Small intestine (tissue), 7 donors: ENCODE measurements around the gene MMS19. TPM values are rescaled to one million over a fixed set of nuclear protein-coding genes. Genes with fewer than 3 reads are reported as not detected.
"Not testable (repeated sequence)": the region's sequence is repeated elsewhere in the genome, so short reads cannot be mapped to it uniquely, and the experiment has no call there.

Experiments
- DNase-seq, 2 donors: peaks; one replicate each; pipeline versions ENCODE4 v3.0.0 to v3.0.0-alpha.2; 2013
- FAIRE-seq: peaks from 2 replicates; lab custom pipeline; 2012; peaks lifted over from hg19 to GRCh38; lab: Jason Lieb, UNC
- H3K27ac ChIP-seq, 3 donors: one replicate each; pipeline ENCODE4 v1.5.1; 2013; ENCODE audit warnings: low read length in 2 of 3, mild to moderate bottlenecking in 2 of 3, control low read depth in 1 of 3, inconsistent platforms in 1 of 3, low read depth in 1 of 3, moderate library complexity in 1 of 3
- H3K27me3 ChIP-seq, 3 donors: one replicate each; pipeline ENCODE4 v1.6.1; 2013; ENCODE audit warnings: low read length in 3 of 3, inconsistent platforms in 1 of 3; ENCODE audit not compliant: control insufficient read depth in 3 of 3, insufficient read depth in 3 of 3
- H3K36me3 ChIP-seq, 3 donors: one replicate each; pipeline ENCODE4 v1.6.1; 2013; ENCODE audit warnings: low read length in 3 of 3, inconsistent platforms in 1 of 3, low read depth in 1 of 3, mild to moderate bottlenecking in 1 of 3, moderate library complexity in 1 of 3; ENCODE audit not compliant: control insufficient read depth in 3 of 3, insufficient read depth in 2 of 3
- H3K4me1 ChIP-seq, 3 donors: one replicate each; pipeline ENCODE4 v1.6.1; 2013; ENCODE audit warnings: low read length in 2 of 3, inconsistent platforms in 1 of 3, low read depth in 1 of 3, mild to moderate bottlenecking in 1 of 3, moderate library complexity in 1 of 3; ENCODE audit not compliant: control insufficient read depth in 3 of 3, insufficient read depth in 2 of 3
- H3K4me3 ChIP-seq, 3 donors: one replicate each; pipeline ENCODE4 v1.5.1; 2013; ENCODE audit warnings: low read length in 3 of 3, control low read depth in 1 of 3, inconsistent platforms in 1 of 3, low read depth in 1 of 3, mild to moderate bottlenecking in 1 of 3, moderate library complexity in 1 of 3
- H3K9me3 ChIP-seq, 2 donors: one replicate each; pipeline ENCODE4 v1.6.1; 2013; ENCODE audit warnings: low read depth in 1 of 2, low read length in 1 of 2; ENCODE audit not compliant: control insufficient read depth in 2 of 2, insufficient read depth in 1 of 2
- WGBS, 3 donors: extraction: QIAGEN DNeasy Blood & Tissue Kit; methylation state at CpG; one replicate each; pipeline ENCODE4 v1.1.7; 2013; 5-methylcytosine and 5-hydroxymethylcytosine counted together
- polyA plus RNA-seq, 4 donors: library from polyadenylated mRNA; stranded (reverse) in 3 of 4; unstranded in 1 of 4; fragments of 200-250 nt in 3 of 4; fragments of 120-200 nt in 1 of 4; gene quantifications; one replicate each; pipeline versions ENCODE4 v1.2.1 to v1.2.3, GENCODE V29; 2013
- donor health status: healthy with polysubstance abuse.
- donor health status: control.
- donor health status: control.
- donor health status: Bipolar disorder and iron deficiency.
- donor health status: healthy.

The MMS19 gene
- polyA plus RNA-seq, 4 donors, result 44.7 to 55.3 (median 50.5) TPM

DNA sequence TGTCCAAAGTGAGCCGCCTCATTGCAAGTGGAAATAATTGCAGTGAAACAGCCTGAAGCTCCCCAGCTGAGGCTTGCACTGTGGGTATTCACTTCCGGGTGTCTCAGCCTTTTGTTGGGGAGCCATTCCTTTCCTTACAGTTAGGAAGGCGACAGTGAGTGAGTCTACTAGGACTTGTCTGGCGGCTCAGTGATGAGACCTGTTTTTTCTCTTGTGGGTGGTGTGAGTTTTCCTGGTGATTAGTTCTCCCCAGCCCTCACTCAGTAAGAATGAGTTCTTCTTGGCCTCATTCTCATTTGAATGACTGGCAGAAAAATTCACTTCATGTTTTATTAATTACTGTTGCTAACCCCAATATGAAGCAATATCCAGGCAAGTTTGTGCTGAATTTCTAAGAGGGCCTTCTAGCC lies 69.6 kb downstream of the MMS19 start:
- Histone ChIP-seq H3K4me1 (peaks cover 5 to 12% (median 10%) of the 10 kb centered on the region in 3 donors), H3K36me3 (peaks cover 8 to 21% (median 14%) of the 10 kb centered on the region in 3 donors), H3K4me3 (peak overlapping the region in 1 of 3 donors; percentile 43), H3K9me3 (no peaks in the 10 kb centered on the region), H3K27me3 (no peaks in the 10 kb centered on the region), H3K27ac (peak overlapping the region in 2 of 3 donors; percentile 39 to 47)
- 42 to 53% (median 51%) methylated on average over 4 of the region's 4 CpGs for WGBS, 3 donors
- DNase-seq (no peak), FAIRE-seq (no peak)

DNA sequence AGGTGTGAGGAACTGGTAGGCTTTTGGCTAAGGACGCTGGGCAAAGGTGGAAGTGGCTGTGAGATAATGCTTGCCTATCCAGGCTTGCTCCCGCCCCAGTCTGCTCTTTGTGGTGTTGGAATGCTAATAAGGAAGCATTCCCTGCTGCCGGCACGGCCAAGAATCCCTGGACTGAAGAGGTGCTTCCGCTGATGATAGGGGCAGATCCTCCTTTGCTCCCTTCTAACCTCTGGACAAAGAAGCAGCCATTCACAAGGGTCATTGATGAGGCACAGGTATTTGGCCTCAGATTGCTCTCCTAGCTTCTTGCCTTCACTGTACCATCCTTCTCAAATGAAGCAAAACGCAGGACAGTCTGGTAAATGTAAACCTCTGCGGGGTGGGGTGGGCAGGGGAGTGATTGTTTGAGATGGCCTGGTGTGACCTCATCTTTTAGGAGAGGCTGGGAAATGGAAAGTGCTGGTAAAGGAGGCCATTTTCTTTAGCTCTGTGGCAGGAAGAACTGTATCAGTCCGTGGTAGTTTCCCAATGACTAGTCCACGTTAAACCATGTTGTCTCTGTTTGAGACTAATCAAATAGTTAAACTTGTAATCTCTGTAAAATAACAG lies 70.5 kb downstream of the MMS19 start:
- peaks cover 5 to 12% (median 10%) of the 10 kb centered on the region in 3 donors for H3K4me1 ChIP-seq
- H3K27me3 ChIP-seq, result no peaks in the 10 kb centered on the region
- H3K4me3 ChIP-seq, result peak overlapping the region; percentile 9 to 70 (median 70)
- no peaks in the 10 kb centered on the region for H3K9me3 ChIP-seq
- peaks cover 8 to 23% (median 11%) of the 10 kb centered on the region in 3 donors for H3K36me3 ChIP-seq
- no peak for FAIRE-seq
- DNase-seq, result peak; percentile 86 to 97
- 1 to 12% (median 10%) methylated on average over 9 of the region's 9 CpGs for WGBS, 3 donors
- peak overlapping the region; percentile 72 to 89 (median 89) for H3K27ac ChIP-seq

DNA sequence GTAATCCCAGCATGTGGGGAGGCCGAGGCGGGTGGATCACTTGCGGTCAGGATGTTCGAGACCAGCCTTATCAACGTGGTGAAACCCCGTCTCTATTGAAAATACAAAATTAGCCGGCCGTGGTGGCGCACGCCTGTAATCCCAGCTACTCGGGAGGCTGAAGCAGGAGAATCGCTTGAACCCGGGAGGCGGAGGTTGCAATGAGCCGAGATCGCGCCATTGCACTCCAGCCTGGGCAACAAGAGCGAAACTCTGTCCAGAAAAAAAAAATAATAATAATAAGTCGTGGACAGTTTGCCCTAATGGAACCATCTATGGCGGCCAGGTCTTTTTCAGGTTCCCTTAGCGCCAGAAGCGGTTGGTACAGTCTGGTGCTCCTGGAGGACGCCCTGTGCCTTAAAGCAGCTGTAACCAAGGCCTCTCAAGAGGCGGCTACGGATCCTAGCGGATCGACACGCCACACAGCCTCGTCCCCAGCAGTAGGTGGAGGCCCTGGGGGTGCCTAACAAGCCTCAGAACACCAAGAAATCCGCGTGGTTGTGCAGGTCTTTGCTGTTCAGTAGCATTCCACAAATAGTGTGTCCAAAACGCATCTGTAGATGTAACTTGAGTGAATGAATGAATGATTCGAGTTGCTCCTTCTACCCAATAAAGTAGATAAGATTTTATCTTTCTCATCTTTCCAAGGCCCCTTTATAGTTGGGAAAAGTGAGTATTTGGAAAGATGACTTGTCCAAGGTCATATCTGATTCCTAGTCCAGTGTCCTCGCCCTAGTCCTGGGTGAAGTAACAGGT lies 71.2 kb downstream of the MMS19 start:
- Histone ChIP-seq H3K27me3 (no peaks in the 10 kb centered on the region), H3K9me3 (no peaks in the 10 kb centered on the region), H3K27ac (peak overlapping the region; percentile 72 to 89 (median 89)), H3K36me3 (peaks cover 8 to 23% (median 9%) of the 10 kb centered on the region in 3 donors), H3K4me3 (peak overlapping the region; percentile 70 to 84 (median 70)), H3K4me1 (peaks cover 5 to 12% (median 10%) of the 10 kb centered on the region in 3 donors)
- 4 to 7% (median 5%) methylated on average over 34 of the region's 34 CpGs for WGBS, 3 donors
- FAIRE-seq (no peak), DNase-seq (no peak)

DNA sequence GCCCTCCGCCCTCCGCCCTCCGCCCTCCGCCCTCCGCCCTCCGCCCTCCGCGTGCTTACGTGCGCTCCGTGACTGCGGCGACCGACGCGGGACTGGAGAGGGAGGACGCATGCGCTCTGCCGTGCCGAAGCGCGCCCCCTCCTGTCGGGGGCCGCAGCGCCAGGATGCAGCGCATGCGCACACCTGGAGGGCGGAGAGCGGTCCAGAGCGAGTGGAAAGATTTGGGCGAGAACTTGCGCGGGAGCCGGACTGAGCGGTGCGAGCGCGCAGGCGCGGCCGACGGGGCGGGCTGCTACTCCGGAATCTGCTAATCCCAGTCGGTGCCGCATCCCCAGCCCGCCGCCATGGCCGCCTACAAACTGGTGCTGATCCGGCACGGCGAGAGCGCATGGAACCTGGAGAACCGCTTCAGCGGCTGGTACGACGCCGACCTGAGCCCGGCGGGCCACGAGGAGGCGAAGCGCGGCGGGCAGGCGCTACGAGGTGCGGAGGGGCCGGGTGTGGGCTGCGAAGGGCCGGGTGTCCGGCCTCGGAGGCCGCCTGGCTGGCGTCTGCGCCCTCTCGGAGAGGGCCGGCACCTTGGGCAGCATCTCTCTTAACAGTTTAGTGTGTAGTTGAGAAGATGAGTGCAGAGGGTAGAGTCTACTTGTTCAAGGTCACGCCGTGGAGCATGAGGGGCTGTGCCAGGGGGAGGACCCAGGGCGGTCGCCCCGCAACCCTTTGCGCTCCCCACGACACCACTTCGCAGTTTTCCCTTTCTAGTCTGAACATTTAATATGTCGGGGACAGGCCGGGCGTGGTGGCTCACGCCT lies 72.1 kb downstream of the MMS19 start, which contains the start of gene PGAM1:
PGAM1 (plus strand) TSS at position 228 of the 812 bp plus-strand sequence; CDS start at position 345, 117 bp downstream.
- peaks cover 5 to 12% (median 10%) of the 10 kb centered on the region in 3 donors for H3K4me1 ChIP-seq
- no peaks in the 10 kb centered on the region for H3K27me3 ChIP-seq
- peak within 1 kb of the TSS; percentile 70 to 84 (median 70) for H3K4me3 ChIP-seq
- peak; percentile 96 to 97 for DNase-seq
- 0% methylated on average over 43 to 88 of the region's 90 CpGs for WGBS, 3 donors
- peak within 1 kb of the TSS; percentile 72 to 91 (median 89) for H3K27ac ChIP-seq
- no peaks in the 10 kb centered on the region for H3K9me3 ChIP-seq
- FAIRE-seq, result no peak
- H3K36me3 ChIP-seq, result peaks cover 3 to 18% (median 3%) of the 10 kb centered on the region in 3 donors

DNA sequence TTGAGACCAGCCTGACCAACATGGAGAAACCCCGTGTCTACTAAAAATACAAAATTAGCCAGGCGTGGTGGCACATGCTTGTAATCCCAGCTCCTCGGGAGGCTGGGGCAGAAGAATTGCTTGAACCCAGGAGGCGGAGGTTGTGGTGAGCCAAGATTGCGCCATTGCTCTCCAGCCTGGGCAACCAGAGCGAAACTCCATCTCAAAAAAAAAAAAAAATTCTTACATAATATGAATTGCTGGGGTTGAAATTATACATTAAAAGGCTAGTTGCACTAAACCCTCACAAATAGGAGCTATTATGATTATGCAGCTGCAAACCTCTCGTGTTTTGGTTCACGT lies 74.5 kb downstream of the MMS19 start:
- FAIRE-seq, DNase-seq, H3K27ac ChIP-seq, H3K4me3 ChIP-seq, H3K27me3 ChIP-seq, H3K36me3 ChIP-seq, H3K9me3 ChIP-seq: not testable (repeated sequence)
- H3K4me1 ChIP-seq, result peaks cover 5 to 11% (median 10%) of the 10 kb centered on the region in 3 donors
- 84 to 91% (median 85%) methylated on average over 8 of the region's 8 CpGs for WGBS, 3 donors

DNA sequence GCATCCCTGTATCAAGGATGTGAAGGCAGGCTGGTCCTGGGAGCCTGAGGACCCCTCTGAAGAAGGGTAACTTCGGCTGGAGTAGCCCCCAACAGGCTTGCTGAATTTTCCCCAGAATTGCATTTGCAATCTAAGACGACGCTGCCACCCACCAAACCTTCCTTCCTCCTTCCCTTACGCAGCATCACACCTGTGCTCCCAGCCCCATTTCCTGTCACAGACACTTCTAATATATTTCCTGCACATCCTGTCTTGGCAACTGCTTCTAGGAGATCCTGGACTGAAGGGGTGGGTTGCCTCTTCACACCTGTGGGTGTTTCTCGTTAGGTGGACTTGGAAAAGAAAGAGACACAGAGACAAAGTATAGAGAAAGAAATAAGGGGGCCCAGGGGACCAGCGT lies 81.7 kb downstream of the MMS19 start:
- Histone ChIP-seq H3K4me3 (no peak overlapping the region), H3K4me1 (no peaks in the 10 kb centered on the region), H3K36me3 (peaks cover 0 to 4% (median 0%) of the 10 kb centered on the region in 3 donors), H3K27ac (no peak overlapping the region), H3K27me3 (no peaks in the 10 kb centered on the region), H3K9me3 (no peaks in the 10 kb centered on the region)
- DNase-seq, result no peak
- no peak for FAIRE-seq
- WGBS, 3 donors, result 66 to 93% (median 70%) methylated on average over 6 of the region's 6 CpGs

DNA sequence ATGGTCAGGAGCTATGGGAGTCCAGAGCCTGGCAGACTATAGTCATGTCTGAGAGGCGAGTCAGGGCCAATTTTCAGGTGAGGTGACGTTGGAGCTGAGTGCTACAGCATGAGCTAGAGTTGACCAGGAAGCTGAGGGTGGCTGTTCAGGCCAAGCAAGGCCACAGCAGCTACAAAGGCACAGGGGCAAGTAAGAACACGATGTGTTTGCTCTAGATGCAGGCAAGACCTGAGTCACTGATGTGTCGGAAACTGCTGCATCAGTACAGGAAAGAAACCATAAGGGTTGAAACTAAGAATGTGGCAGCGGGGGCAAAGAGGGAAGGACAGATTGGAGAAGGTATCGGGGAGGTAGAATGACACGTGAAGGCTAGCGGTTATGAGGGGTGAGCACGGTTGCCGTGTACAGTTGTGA lies 85.3 kb downstream of the MMS19 start:
- no peak for FAIRE-seq
- 71 to 78% (median 77%) methylated on average over 10 of the region's 10 CpGs for WGBS, 3 donors
- no peaks in the 10 kb centered on the region for H3K9me3 ChIP-seq

DNA sequence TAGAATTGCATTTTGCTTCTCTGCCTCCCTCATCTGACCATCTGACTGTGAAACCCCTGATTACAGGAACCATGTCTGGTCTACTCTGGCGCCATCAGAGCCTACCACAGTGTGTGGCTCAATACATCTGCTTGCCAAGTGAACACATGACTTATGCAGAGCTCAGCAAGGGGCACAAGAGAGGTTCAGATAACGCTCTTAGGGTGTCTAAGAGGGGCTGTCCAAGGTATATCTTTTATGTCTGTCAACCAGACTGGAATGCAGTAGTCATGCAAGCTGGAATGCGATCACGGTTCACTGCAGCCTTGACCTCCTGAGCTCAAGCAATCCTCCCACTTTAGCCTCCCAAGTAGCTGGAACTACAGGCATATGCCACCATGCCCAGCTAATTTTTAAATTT lies 86.8 kb downstream of the MMS19 start:
- FAIRE-seq (no peak), DNase-seq (no peak)
- WGBS, 3 donors, result 75 to 81% (median 80%) methylated on average over 4 of the region's 4 CpGs
- Histone ChIP-seq H3K4me1 (peaks cover 0 to 5% (median 0%) of the 10 kb centered on the region in 3 donors), H3K4me3 (no peak overlapping the region), H3K27me3 (no peaks in the 10 kb centered on the region), H3K27ac (no peak overlapping the region), H3K9me3 (no peaks in the 10 kb centered on the region), H3K36me3 (peaks cover 0 to 2% (median 0%) of the 10 kb centered on the region in 3 donors)

More for the DNA sequence above, 85.3 kb downstream of the MMS19 start:
- Histone ChIP-seq H3K27ac (no peak overlapping the region), H3K4me3 (no peak overlapping the region), H3K4me1 (no peaks in the 10 kb centered on the region), H3K36me3 (peaks cover 0 to 2% (median 0%) of the 10 kb centered on the region in 3 donors), H3K27me3 (no peaks in the 10 kb centered on the region)
- DNase-seq, result no peak
